Measurements from ENCODE around the gene RAB13. TPM values are rescaled to one million over a fixed set of nuclear protein-coding genes. Genes with fewer than 3 reads are reported as not detected.

The RAB13 gene
- total and polyA plus RNA-seq, 7 experiments from 2014 or later, result 0.45 to 2.2 (median 1.4) TPM; not detected in 3

DNA sequence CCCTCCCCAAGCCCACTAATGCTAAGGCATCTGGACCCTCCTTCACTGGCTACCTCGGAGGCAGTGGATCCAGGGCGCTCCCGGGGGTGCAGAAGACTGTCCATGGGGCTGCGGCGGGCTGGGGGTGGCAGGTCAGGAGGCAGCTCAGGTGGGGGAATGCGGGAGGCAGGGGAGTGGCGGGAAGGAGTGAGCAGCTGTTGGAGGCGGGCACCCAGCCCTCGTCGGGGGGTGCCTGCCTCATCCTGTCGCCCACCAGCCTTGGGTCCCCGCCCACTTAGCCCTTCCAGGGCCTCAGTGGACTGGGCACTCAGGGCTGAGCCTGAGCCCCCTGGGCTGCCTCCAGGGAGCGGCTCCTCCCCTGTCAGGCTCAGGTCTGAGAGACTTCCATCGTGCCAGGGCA, 52.7 kb downstream of the RAB13 start:
- Mint-ChIP-seq H3K27ac (no peak overlapping the region), H3K36me3 (peaks cover 0 to 29% (median 17%) of the 10 kb centered on the region in 5 donors), H3K4me3 (no peak overlapping the region), H3K27me3 (no peaks in the 10 kb centered on the region), H3K9me3 (no peaks in the 10 kb centered on the region), H3K4me1 (peaks cover 0 to 13% (median 2%) of the 10 kb centered on the region in 7 donors)
- H3K9me3 ChIP-seq (ENCODE audit: control insufficient read depth in 2 of 3, low read length in 3 of 3), result no peaks in the 10 kb centered on the region
- intact Hi-C loops (cut with micrococcal nuclease), result no loop called here
- no peak for ATAC-seq
- no peak overlapping the region for H3K4me3 ChIP-seq (ENCODE audit: low read length)
- ChIA-PET CTCF (no interaction called here), POLR2A (interaction anchor here (0.7 to 3.6 kb wide), 4 partner anchors 11 to 34 kb away, joined by 3 to 16 read pairs (median 6); partner anchors contain the start of genes CREB3L4 and GATAD2B)
- H3K36me3 ChIP-seq (ENCODE audit: control insufficient read depth in 2 of 3, insufficient read depth in 3 of 3, low read length in 3 of 3), result peaks cover 16 to 91% (median 39%) of the 10 kb centered on the region in 3 experiments
- H3K27ac ChIP-seq (ENCODE audit: low read depth, low read length), result no peak overlapping the region
- H3K27me3 ChIP-seq (ENCODE audit: control insufficient read depth in 2 of 2, insufficient read depth in 2 of 2, low read length in 2 of 2), result no peaks in the 10 kb centered on the region
- no peak for DNase-seq
- H3K4me1 ChIP-seq (ENCODE audit: control insufficient read depth in 2 of 2, insufficient read depth in 2 of 2, low read length in 2 of 2), result no peaks in the 10 kb centered on the region

DNA sequence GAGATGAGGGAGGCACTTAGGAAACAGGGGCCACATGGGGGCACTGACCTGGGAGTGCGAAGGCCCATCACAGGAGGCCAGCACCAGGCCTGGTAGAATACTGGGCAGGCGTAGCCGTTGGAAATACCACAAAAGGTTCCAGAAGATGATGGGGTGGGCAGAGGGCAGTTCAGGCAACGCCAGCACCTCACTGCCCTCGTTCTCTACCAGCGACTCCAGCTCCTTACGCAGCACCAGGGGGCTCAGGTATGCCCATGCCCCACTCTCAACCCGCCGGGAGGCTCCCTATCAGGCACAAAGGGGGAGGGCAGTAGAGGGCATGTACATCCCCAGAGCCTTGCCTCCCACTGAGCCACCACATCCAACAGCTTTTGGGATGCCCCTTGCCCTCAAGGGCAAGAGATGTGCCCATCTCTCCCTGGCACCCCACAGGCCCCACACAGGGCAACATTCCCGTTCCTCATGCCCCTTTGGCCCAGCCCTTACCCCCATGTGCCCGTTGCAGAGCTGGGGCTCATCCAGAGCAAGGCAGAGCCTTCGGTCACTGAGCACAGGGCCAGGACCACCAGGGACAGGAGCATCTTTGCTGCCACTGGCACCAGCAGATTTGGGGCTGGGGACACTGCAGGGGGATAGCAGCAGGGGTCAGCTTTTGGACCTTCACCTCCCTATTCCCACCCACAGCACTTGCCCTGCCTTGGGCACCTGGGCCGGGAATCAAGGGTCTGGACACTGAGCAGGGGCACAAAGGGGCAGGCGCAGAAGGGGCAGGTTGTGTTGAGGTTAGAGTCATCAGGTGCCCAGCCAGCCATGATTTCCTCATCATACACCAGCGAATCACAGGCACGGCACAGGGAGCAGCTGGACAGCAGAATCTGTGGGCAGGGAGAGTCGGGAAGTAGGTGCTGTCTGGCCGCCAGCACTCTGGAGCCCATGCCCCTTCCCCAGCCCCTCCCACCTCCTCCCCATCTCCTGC, 53.7 kb downstream of the RAB13 start:
- Mint-ChIP-seq H3K9me3 (no peaks in the 10 kb centered on the region), H3K27me3 (no peaks in the 10 kb centered on the region), H3K27ac (peak overlapping the region in 1 of 9 donors; percentile 46), H3K4me1 (peaks cover 4 to 14% (median 8%) of the 10 kb centered on the region in 7 donors), H3K4me3 (no peak overlapping the region), H3K36me3 (peaks cover 0 to 26% (median 13%) of the 10 kb centered on the region in 5 donors)
- intact Hi-C loops (cut with micrococcal nuclease), result no loop called here
- peaks cover 10 to 85% (median 33%) of the 10 kb centered on the region in 3 experiments for H3K36me3 ChIP-seq (ENCODE audit: control insufficient read depth in 2 of 3, insufficient read depth in 3 of 3, low read length in 3 of 3)
- POLR2A ChIA-PET, result interaction anchor here (1.2 to 3.6 kb wide), 3 partner anchors 10 to 35 kb away, joined by 3 to 16 read pairs (median 6); partner anchors contain the start of genes CREB3L4 and GATAD2B
- H3K27ac ChIP-seq (ENCODE audit: low read depth, low read length), result no peak overlapping the region
- DNase-seq (no peak), ATAC-seq (no peak)
- no peaks in the 10 kb centered on the region for H3K4me1 ChIP-seq (ENCODE audit: control insufficient read depth in 2 of 2, insufficient read depth in 2 of 2, low read length in 2 of 2)
- CTCF ChIA-PET, result interaction anchor here (0.5 to 0.6 kb wide), 2 partner anchors 15 to 421 kb away, joined by 3 read pairs; no protein-coding TSS in a partner anchor
- no peaks in the 10 kb centered on the region for H3K27me3 ChIP-seq (ENCODE audit: control insufficient read depth in 2 of 2, insufficient read depth in 2 of 2, low read length in 2 of 2)
- H3K9me3 ChIP-seq (ENCODE audit: control insufficient read depth in 2 of 3, low read length in 3 of 3), result no peaks in the 10 kb centered on the region
- H3K4me3 ChIP-seq (ENCODE audit: low read length), result no peak overlapping the region

Small RNA genes lying within 50 kb of the gene (microRNA-seq; reads per million reads assigned to microRNA genes)
- gene MIR6737 (ENCODE audit: borderline microRNAs expressed), result not detected

Other genes with a start within 250 kb of the RAB13 start
- 10 to 100 TPM in 4 of 5 experiments, 1 to 10 TPM in 1; 9.1 to 34.2 (median 11.6) TPM for gene SLC27A3, start 210.9 kb downstream of the RAB13 start, total RNA-seq
- gene SLC27A3, start 210.9 kb downstream of the RAB13 start, polyA plus RNA-seq, result 1 to 10 TPM; 3.4 to 7.2 TPM
- gene GATAD2B, start 63.4 kb downstream of the RAB13 start, total RNA-seq, result 100 to 1,000 TPM in 1 of 5 experiments, 10 to 100 TPM in 4; 67.3 to 102 (median 75.5) TPM
- 1 to 10 TPM; 4.8 to 5.3 TPM for gene GATAD2B, start 63.4 kb downstream of the RAB13 start, polyA plus RNA-seq
- 100 to 1,000 TPM; 148 to 223 (median 197) TPM for gene DENND4B, start 39.6 kb downstream of the RAB13 start, total RNA-seq
- gene DENND4B, start 39.6 kb downstream of the RAB13 start, polyA plus RNA-seq, result 10 to 100 TPM; 12.5 to 27.0 TPM
- gene CRTC2, start 27.7 kb downstream of the RAB13 start, total RNA-seq, result 100 to 1,000 TPM in 4 of 5 experiments, 10 to 100 TPM in 1; 86.1 to 157 (median 119) TPM
- gene CRTC2, start 27.7 kb downstream of the RAB13 start, polyA plus RNA-seq, result 10 to 100 TPM; 25.2 to 44.8 TPM
- gene SLC39A1, start 22.8 kb downstream of the RAB13 start, total RNA-seq, result 10 to 100 TPM; 14.4 to 53.2 (median 18.7) TPM
- gene SLC39A1, start 22.8 kb downstream of the RAB13 start, polyA plus RNA-seq, result 10 to 100 TPM; 27.8 to 37.4 TPM
- 1 to 10 TPM; 4.6 to 8.4 (median 7.0) TPM for gene CREB3L4, start 18.4 kb downstream of the RAB13 start, total RNA-seq
- gene CREB3L4, start 18.4 kb downstream of the RAB13 start, polyA plus RNA-seq, result 1 to 10 TPM; 6.2 to 7.7 TPM
- 100 to 1,000 TPM in 3 of 5 experiments, 10 to 100 TPM in 2; 78.4 to 134 (median 104) TPM for gene JTB, start 8.7 kb downstream of the RAB13 start, total RNA-seq
- 100 to 1,000 TPM; 294 to 319 TPM for gene JTB, start 8.7 kb downstream of the RAB13 start, polyA plus RNA-seq
- gene RPS27, start 4.4 kb upstream of the RAB13 start, total RNA-seq, result 1,000 to 10,000 TPM; 2,313 to 8,530 (median 5,699) TPM
- gene RPS27, start 4.4 kb upstream of the RAB13 start, polyA plus RNA-seq, result over 10,000 TPM; 24,536 to 29,571 TPM
- under 1 TPM in 4 of 5 experiments, not detected in 1; 0.11 to 0.16 (median 0.15) TPM for gene NUP210L, start 168.7 kb upstream of the RAB13 start, total RNA-seq
- gene NUP210L, start 168.7 kb upstream of the RAB13 start, polyA plus RNA-seq, result not detected
- gene TPM3, start 205.8 kb upstream of the RAB13 start, total RNA-seq, result 100 to 1,000 TPM; 264 to 688 (median 281) TPM
- gene TPM3, start 205.8 kb upstream of the RAB13 start, polyA plus RNA-seq, result 100 to 1,000 TPM; 653 to 718 TPM
- not detected for gene CFAP141, start 220.0 kb upstream of the RAB13 start, total RNA-seq
- not detected for gene CFAP141, start 220.0 kb upstream of the RAB13 start, polyA plus RNA-seq
- gene UBAP2L, start 234.6 kb upstream of the RAB13 start, total RNA-seq, result 100 to 1,000 TPM; 183 to 235 (median 189) TPM
- 10 to 100 TPM; 49.4 to 79.0 TPM for gene UBAP2L, start 234.6 kb upstream of the RAB13 start, polyA plus RNA-seq

All from naive thymus-derived CD4-positive, alpha-beta T cell (primary cell).